ENCODE data around the gene ZNF888. TPM values are rescaled to one million over a fixed set of nuclear protein-coding genes. Genes with fewer than 3 reads are reported as not detected.

Gene ZNF888
- total RNA-seq, result 1 to 10 TPM; 5.1 to 6.1 TPM

GRCh38 chr19:52922841-52923777 lies at the start of gene ZNF888:
Gene ZNF888 (minus strand): TSS chr19:52923428. CDS start chr19:52917873, 5,555 bp downstream.
- Mint-ChIP-seq H3K27me3 (no peaks in the 10 kb centered on the region), H3K4me1 (peaks cover 21% of the 10 kb centered on the region), H3K9me3 (no peaks in the 10 kb centered on the region), H3K4me3 (peak within 1 kb of the TSS; percentile 95), H3K36me3 (peaks cover 31% of the 10 kb centered on the region), H3K27ac (peak within 1 kb of the TSS; percentile 90)
- peak; percentile 86 for DNase-seq

- Mint-ChIP-seq H3K36me3 (peaks cover 43% of the 10 kb centered on the region), H3K4me3 (no peak overlapping the region), H3K9me3 (peaks cover 32% of the 10 kb centered on the region), H3K4me1 (peaks cover 8% of the 10 kb centered on the region), H3K27ac (no peak overlapping the region), H3K27me3 (no peaks in the 10 kb centered on the region)
- DNase-seq, result no peak
Observed at GRCh38 chr19:52967772-52968171, 44.5 kb upstream of the ZNF888 start.

GRCh38 chr19:52963247-52963618 lies 40.0 kb upstream of the ZNF888 start:
- H3K27ac Mint-ChIP-seq, result peak overlapping the region; percentile 94
- no peaks in the 10 kb centered on the region for H3K27me3 Mint-ChIP-seq
- peak; percentile 8 for DNase-seq
- H3K9me3 Mint-ChIP-seq, result peaks cover 34% of the 10 kb centered on the region
- peaks cover 56% of the 10 kb centered on the region for H3K36me3 Mint-ChIP-seq
- H3K4me3 Mint-ChIP-seq, result peak overlapping the region; percentile 97
- peaks cover 19% of the 10 kb centered on the region for H3K4me1 Mint-ChIP-seq

- peak; percentile 99 for DNase-seq
- H3K27ac Mint-ChIP-seq, result peak within 1 kb of the TSS; percentile 94
- H3K4me1 Mint-ChIP-seq, result peaks cover 19% of the 10 kb centered on the region
- H3K36me3 Mint-ChIP-seq, result peaks cover 58% of the 10 kb centered on the region
- peak within 1 kb of the TSS; percentile 97 for H3K4me3 Mint-ChIP-seq
- peaks cover 35% of the 10 kb centered on the region for H3K9me3 Mint-ChIP-seq
- H3K27me3 Mint-ChIP-seq, result no peaks in the 10 kb centered on the region
Observed at GRCh38 chr19:52962394-52963246, 39.4 kb upstream of the ZNF888 start, which contains the start of gene ZNF816. Gene ZNF816 (minus strand): TSS chr19:52962881. CDS start chr19:52956089, 6,792 bp downstream.

- peaks cover 58% of the 10 kb centered on the region for H3K36me3 Mint-ChIP-seq
- peak overlapping the region; percentile 94 for H3K27ac Mint-ChIP-seq
- H3K4me3 Mint-ChIP-seq, result peak overlapping the region; percentile 97
- no peaks in the 10 kb centered on the region for H3K27me3 Mint-ChIP-seq
- H3K4me1 Mint-ChIP-seq, result peaks cover 19% of the 10 kb centered on the region
- no peak for DNase-seq
- H3K9me3 Mint-ChIP-seq, result peaks cover 35% of the 10 kb centered on the region
Observed at GRCh38 chr19:52961981-52962380, 38.8 kb upstream of the ZNF888 start.

GRCh38 chr19:52959613-52960295 lies 36.5 kb upstream of the ZNF888 start:
- H3K4me1 Mint-ChIP-seq, result peaks cover 19% of the 10 kb centered on the region
- no peaks in the 10 kb centered on the region for H3K27me3 Mint-ChIP-seq
- peaks cover 76% of the 10 kb centered on the region for H3K36me3 Mint-ChIP-seq
- H3K9me3 Mint-ChIP-seq, result peaks cover 47% of the 10 kb centered on the region
- no peak for DNase-seq
- H3K27ac Mint-ChIP-seq, result no peak overlapping the region
- H3K4me3 Mint-ChIP-seq, result no peak overlapping the region

GRCh38 chr19:52957591-52957990 lies 34.4 kb upstream of the ZNF888 start:
- H3K4me1 Mint-ChIP-seq, result peaks cover 11% of the 10 kb centered on the region
- no peaks in the 10 kb centered on the region for H3K27me3 Mint-ChIP-seq
- peaks cover 61% of the 10 kb centered on the region for H3K9me3 Mint-ChIP-seq
- no peak overlapping the region for H3K27ac Mint-ChIP-seq
- DNase-seq, result no peak
- H3K4me3 Mint-ChIP-seq, result no peak overlapping the region
- H3K36me3 Mint-ChIP-seq, result peaks cover 90% of the 10 kb centered on the region

GRCh38 chr19:52956917-52957316 lies 33.7 kb upstream of the ZNF888 start:
- Mint-ChIP-seq H3K27me3 (no peaks in the 10 kb centered on the region), H3K36me3 (peaks cover 92% of the 10 kb centered on the region), H3K27ac (no peak overlapping the region), H3K4me1 (peaks cover 10% of the 10 kb centered on the region), H3K9me3 (peaks cover 68% of the 10 kb centered on the region), H3K4me3 (no peak overlapping the region)
- no peak for DNase-seq

GRCh38 chr19:52949422-52949821 lies 26.2 kb upstream of the ZNF888 start:
- peaks cover 56% of the 10 kb centered on the region for H3K36me3 Mint-ChIP-seq
- H3K4me1 Mint-ChIP-seq, result no peaks in the 10 kb centered on the region
- no peak for DNase-seq
- H3K9me3 Mint-ChIP-seq, result peaks cover 57% of the 10 kb centered on the region
- H3K27me3 Mint-ChIP-seq, result no peaks in the 10 kb centered on the region
- no peak overlapping the region for H3K27ac Mint-ChIP-seq
- H3K4me3 Mint-ChIP-seq, result no peak overlapping the region

GRCh38 chr19:52948025-52948770 lies 25.0 kb upstream of the ZNF888 start:
- H3K9me3 Mint-ChIP-seq, result peaks cover 52% of the 10 kb centered on the region
- H3K27ac Mint-ChIP-seq, result no peak overlapping the region
- no peak for DNase-seq
- no peak overlapping the region for H3K4me3 Mint-ChIP-seq
- no peaks in the 10 kb centered on the region for H3K27me3 Mint-ChIP-seq
- H3K36me3 Mint-ChIP-seq, result peaks cover 49% of the 10 kb centered on the region
- H3K4me1 Mint-ChIP-seq, result no peaks in the 10 kb centered on the region

GRCh38 chr19:52946322-52947310 lies 23.4 kb upstream of the ZNF888 start:
- Mint-ChIP-seq H3K4me1 (peaks cover 3% of the 10 kb centered on the region), H3K9me3 (peaks cover 41% of the 10 kb centered on the region), H3K27ac (no peak overlapping the region), H3K4me3 (no peak overlapping the region), H3K27me3 (no peaks in the 10 kb centered on the region), H3K36me3 (peaks cover 36% of the 10 kb centered on the region)
- DNase-seq, result no peak

- DNase-seq, result no peak
- peaks cover 38% of the 10 kb centered on the region for H3K9me3 Mint-ChIP-seq
- H3K36me3 Mint-ChIP-seq, result peaks cover 34% of the 10 kb centered on the region
- H3K27me3 Mint-ChIP-seq, result no peaks in the 10 kb centered on the region
- H3K4me3 Mint-ChIP-seq, result no peak overlapping the region
- peaks cover 9% of the 10 kb centered on the region for H3K4me1 Mint-ChIP-seq
- no peak overlapping the region for H3K27ac Mint-ChIP-seq
Observed at GRCh38 chr19:52945652-52946321, 22.6 kb upstream of the ZNF888 start.

All from activated naive CD8-positive, alpha-beta T cell treated with anti-CD3 and anti-CD28 coated beads for 36 hours (primary cell).